Fibroblast of peridontal ligament (primary cell): Measurements from ENCODE around the gene VPS72.
"Not testable (repeated sequence)": the region's sequence is repeated elsewhere in the genome, so short reads cannot be mapped to it uniquely, and the experiment has no call there.

Source experiments
- DNase-seq: peaks from one replicate; pipeline ENCODE4 v3.0.0-alpha.2; 2010; ENCODE audit errors: extremely low read depth

The VPS72 gene

GRCh38 chr1:151189637-151190445 is at the start of gene VPS72:
Gene VPS72 (minus strand): TSS chr1:151190197. CDS start chr1:151190121, 76 bp downstream.
- peak; percentile 85 for DNase-seq

GRCh38 chr1:151238467-151238739 is 48.4 kb upstream of the VPS72 start:
- peak; percentile 96 for DNase-seq

GRCh38 chr1:151237678-151238466 is 47.9 kb upstream of the VPS72 start:
- no peak for DNase-seq

- DNase-seq, result no peak
These were observed 45.2 kb upstream of the VPS72 start for GRCh38 chr1:151235235-151235634.

GRCh38 chr1:151222130-151222529 is 32.1 kb upstream of the VPS72 start:
- DNase-seq, result no peak

- DNase-seq, result no peak
These were observed 31.6 kb upstream of the VPS72 start for GRCh38 chr1:151221616-151222015.

- no peak for DNase-seq
These were observed 23.6 kb upstream of the VPS72 start for GRCh38 chr1:151213560-151213959.

- DNase-seq, result no peak
These were observed 22.1 kb upstream of the VPS72 start for GRCh38 chr1:151211972-151212705.

- peak; percentile 45 for DNase-seq
These were observed 20.8 kb upstream of the VPS72 start for GRCh38 chr1:151210830-151211229.

GRCh38 chr1:151205381-151205965 is 15.5 kb upstream of the VPS72 start:
- DNase-seq, result not testable (repeated sequence)

- DNase-seq, result peak; percentile 83
These were observed 10.0 kb upstream of the VPS72 start for GRCh38 chr1:151199873-151200581.

- peak; percentile 99 for DNase-seq
These were observed 8.5 kb upstream of the VPS72 start, which contains the start of gene PIP5K1A for GRCh38 chr1:151198254-151199127. Gene PIP5K1A (plus strand): TSS chr1:151198552. CDS start chr1:151198997, 445 bp downstream.

- DNase-seq, result no peak
These were observed 7.9 kb upstream of the VPS72 start for GRCh38 chr1:151197863-151198253.

GRCh38 chr1:151196292-151196800 is 6.3 kb upstream of the VPS72 start:
- peak; percentile 94 for DNase-seq

GRCh38 chr1:151194894-151195594 is 5.0 kb upstream of the VPS72 start:
- DNase-seq, result peak; percentile 73

GRCh38 chr1:151193856-151194255 is 3.9 kb upstream of the VPS72 start:
- DNase-seq, result no peak

- DNase-seq, result no peak
These were observed 3.3 kb upstream of the VPS72 start for GRCh38 chr1:151193304-151193703.

GRCh38 chr1:151192047-151192446 is 2.0 kb upstream of the VPS72 start:
- no peak for DNase-seq

GRCh38 chr1:151188667-151189066 is 1.3 kb downstream of the VPS72 start:
- DNase-seq, result not testable (repeated sequence)
